HepG2 (cell line): ENCODE measurements around the gene KIZ.

Experiments used
- CENPBD1 ChIP-seq: sonication (generic); formaldehyde crosslinking; IDR thresholded peaks from 2 replicates; pipeline ENCODE4 v1.8.0; 2022; ENCODE audit warnings: missing genetic modification reagents, low read depth, mild to moderate bottlenecking, borderline replicate concordance
- ELF1 ChIP-seq: sonication (generic); formaldehyde crosslinking; IDR thresholded peaks from 2 replicates; pipeline ENCODE4 v1.4.0; 2020; ENCODE audit warnings: missing genetic modification reagents
- HOXA5 ChIP-seq: sonication (generic); formaldehyde crosslinking; IDR thresholded peaks from 2 replicates; pipeline ENCODE4 v1.4.0; 2020; ENCODE audit warnings: missing genetic modification reagents
- IRF2 ChIP-seq: IDR thresholded peaks from 2 replicates; pipeline ENCODE4 v1.6.1; 2018; ENCODE audit warnings: missing genetic modification reagents, missing compliant biosample characterization
- LCORL ChIP-seq, 2 experiments: fragments of 450-650 bp in 1 of 2; sonication (generic) in 1 of 2; formaldehyde crosslinking in 1 of 2; IDR thresholded peaks; 2 replicates each; pipeline versions ENCODE4 v1.5.0 to v1.6.1; 2017 to 2020; ENCODE audit warnings: antibody characterized with exemption in 1 of 2, missing genetic modification reagents in 1 of 2
- MAX ChIP-seq: IDR thresholded peaks from 2 replicates; pipeline ENCODE4 v1.6.1; 2012; ENCODE audit warnings: inconsistent platforms
- NFRKB ChIP-seq: fragments of 450-650 bp; IDR thresholded peaks from 2 replicates; pipeline ENCODE4 v1.6.1; 2017
- TCF7 ChIP-seq: sonication (generic); IDR thresholded peaks from 2 replicates; pipeline ENCODE4 v1.6.1; 2016; ENCODE audit warnings: antibody characterized with exemption, low read depth
- ZMYM4 ChIP-seq: sonication (generic); formaldehyde crosslinking; IDR thresholded peaks from 2 replicates; pipeline ENCODE4 v1.8.1; 2023; ENCODE audit warnings: mild to moderate bottlenecking, missing genetic modification reagents
- ZNF333 ChIP-seq: sonication (generic); formaldehyde crosslinking; IDR thresholded peaks from 2 replicates; pipeline ENCODE4 v1.4.0; 2020; ENCODE audit warnings: mild to moderate bottlenecking, missing genetic modification reagents, borderline replicate concordance
- ZNF33A ChIP-seq: sonication (generic); formaldehyde crosslinking; IDR thresholded peaks from 2 replicates; pipeline ENCODE4 v1.5.1; 2020; ENCODE audit warnings: missing genetic modification reagents, mild to moderate bottlenecking, moderate library complexity, borderline replicate concordance
- ZNF431 ChIP-seq: sonication (generic); formaldehyde crosslinking; IDR thresholded peaks from 2 replicates; pipeline ENCODE4 v1.9.0; 2022; ENCODE audit warnings: missing genetic modification reagents, low read depth, mild to moderate bottlenecking, borderline replicate concordance

- TF ChIP-seq LCORL (IDR thresholded peaks at IDR 0.05) (no peak), LCORL (CRISPR knock-in tag; IDR thresholded peaks at IDR 0.05) (no peak), TCF7 (no peak), NFRKB (no peak), HOXA5 (no peak), ZMYM4 (CRISPR knock-in tag) (no peak), ZNF33A (CRISPR knock-in tag) (no peak), ZNF431 (CRISPR knock-in tag) (no peak), ELF1 (CRISPR knock-in tag) (no peak), IRF2 (CRISPR knock-in tag) (no peak), MAX (no peak), ZNF333 (CRISPR knock-in tag) (no peak), CENPBD1 (CRISPR knock-in tag) (no peak)
These were observed 16.7 kb upstream of the KIZ start for GRCh38 chr20:21109144-21109543.
